B cell (primary cell): ENCODE data around the gene TMEM52. TPM values are rescaled to one million over a fixed set of nuclear protein-coding genes. Genes with fewer than 3 reads are reported as not detected.

Source experiments
- polyA plus RNA-seq: library from polyadenylated mRNA; depleted of rRNA; stranded (reverse); fragments of >200 nt; gene quantifications from 2 replicates; pipeline ENCODE4 v1.2.3, GENCODE V29; 2012
- total RNA-seq, 2 donors: library from RNA; stranded (reverse); fragments of 120-200 nt in 1 of 2; gene quantifications; 1 replicate in 1 of 2; 2 replicates in 1 of 2; pipeline versions ENCODE4 v1.2.3 to v1.2.4, GENCODE V29; 2013 to 2022

Gene TMEM52
- total and polyA plus RNA-seq, 2 donors (not counting 1 experiment from before 2014, with no cell fraction given): 0.69 to 1.00 TPM

Other genes with a start within 250 kb of the TMEM52 start
- 107 and 111 TPM in 2 replicates for gene SLC35E2B, start 226.5 kb downstream of the TMEM52 start, total RNA-seq
- gene SLC35E2B, start 226.5 kb downstream of the TMEM52 start, polyA plus RNA-seq: 64.4 and 67.7 TPM in 2 replicates
- 82.1 and 88.3 TPM in 2 replicates for gene CDK11A, start 194.9 kb downstream of the TMEM52 start, total RNA-seq
- 111 and 138 TPM in 2 replicates for gene CDK11A, start 194.9 kb downstream of the TMEM52 start, polyA plus RNA-seq
- 179 and 184 TPM in 2 replicates for gene NADK, start 140.8 kb downstream of the TMEM52 start, total RNA-seq
- gene NADK, start 140.8 kb downstream of the TMEM52 start, polyA plus RNA-seq: 149 and 194 TPM in 2 replicates
- gene GNB1, start 28.2 kb downstream of the TMEM52 start, total RNA-seq: 249 and 291 TPM in 2 replicates
- gene GNB1, start 28.2 kb downstream of the TMEM52 start, polyA plus RNA-seq: 213 and 269 TPM in 2 replicates
- gene CALML6, start 4.0 kb downstream of the TMEM52 start, total RNA-seq: 0.61 and 2.0 TPM in 2 replicates
- 0.64 and 1.2 TPM in 2 replicates for gene CALML6, start 4.0 kb downstream of the TMEM52 start, polyA plus RNA-seq
- gene CFAP74, start 84.5 kb upstream of the TMEM52 start, total RNA-seq: not detected in 2 replicates
- gene CFAP74, start 84.5 kb upstream of the TMEM52 start, polyA plus RNA-seq: not detected in 2 replicates
- gene GABRD, start 100.1 kb upstream of the TMEM52 start, total RNA-seq: not detected in 2 replicates
- not detected in 2 replicates for gene GABRD, start 100.1 kb upstream of the TMEM52 start, polyA plus RNA-seq
- gene PRKCZ, start 131.1 kb upstream of the TMEM52 start, total RNA-seq: 53.2 and 54.4 TPM in 2 replicates
- gene PRKCZ, start 131.1 kb upstream of the TMEM52 start, polyA plus RNA-seq: 17.9 and 19.7 TPM in 2 replicates